Tibial nerve (tissue), 4 donors: Measurements from ENCODE around the gene DMGDH.

Experiments
- CTCF ChIP-seq, 5 experiments: fragments of 200-600 bp in 3 of 5; fragments of 450-650 bp in 2 of 5; sonication (generic) in 3 of 5; IDR thresholded peaks; one replicate each; pipeline ENCODE4 v1.5.1; 2016 to 2019; ENCODE audit warnings: antibody characterized with exemption in 5 of 5, mild to moderate bottlenecking in 3 of 5, moderate library complexity in 2 of 5
- EP300 ChIP-seq, 2 donors: sonication (generic); formaldehyde crosslinking; IDR thresholded peaks; one replicate each; pipeline ENCODE4 v1.6.1; 2017; ENCODE audit warnings: antibody characterized with exemption in 2 of 2, mild to moderate bottlenecking in 1 of 2
- POLR2A ChIP-seq, 2 donors: fragments of 450-650 bp; IDR thresholded peaks; one replicate each; pipeline ENCODE4 v1.6.1; 2017; ENCODE audit warnings: antibody characterized with exemption in 2 of 2, mild to moderate bottlenecking in 2 of 2, moderate library complexity in 2 of 2

DNA sequence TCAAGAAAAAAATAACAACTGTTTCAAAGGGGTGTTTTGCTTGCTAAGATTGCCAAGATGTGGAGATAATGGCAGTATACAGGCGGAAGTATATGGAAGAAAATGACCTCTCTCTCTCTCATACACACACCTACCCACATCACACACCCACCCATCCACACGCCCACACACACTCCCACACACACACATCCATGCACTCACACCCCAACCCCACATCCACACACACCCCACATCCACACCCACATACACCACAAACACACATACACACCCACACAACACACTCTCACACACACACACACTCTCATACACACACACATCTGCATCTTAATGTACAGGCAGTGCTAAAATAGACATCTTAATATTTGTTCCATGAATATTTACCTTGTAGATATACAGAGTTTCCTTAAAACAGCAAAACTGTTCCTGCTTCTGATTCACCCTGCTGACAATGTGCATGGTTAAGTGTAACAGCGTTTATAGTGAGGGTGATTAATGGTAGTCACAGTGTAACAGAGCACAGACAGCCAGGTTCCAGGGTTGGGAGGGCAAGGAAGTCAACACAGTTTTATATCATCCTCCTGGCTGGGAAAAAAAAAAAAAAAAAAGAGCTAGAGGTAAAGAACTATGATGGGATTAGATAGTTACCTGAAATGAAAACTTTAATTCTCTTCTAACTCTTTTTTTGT lies 8.3 kb upstream of the DMGDH start:
- TF ChIP-seq CTCF (IDR thresholded peaks at IDR 0.05) (no peak), POLR2A (IDR thresholded peaks at IDR 0.05) (no peak), EP300 (IDR thresholded peaks at IDR 0.05) (no peak)
